BJ (cell line): ENCODE measurements around the gene EIF2D. TPM values are rescaled to one million over a fixed set of nuclear protein-coding genes. Genes with fewer than 3 reads are reported as not detected.
"Not testable (repeated sequence)": the region's sequence is repeated elsewhere in the genome, so short reads cannot be mapped to it uniquely, and the experiment has no call there.

Source experiments
- CTCF ChIA-PET: fragments of 350-600 bp; formaldehyde crosslinking; extraction: SDS; loops from one replicate; lab custom pipeline; 2021; ENCODE audit warnings: antibody characterized with exemption, inconsistent platforms; lab: Yijun Ruan, JAX
- POLR2A ChIA-PET: fragments of 300-600 bp; sonication (Branson Sonifier 250); formaldehyde crosslinking; extraction: SDS; loops from one replicate; lab custom pipeline; 2021; ENCODE audit warnings: antibody characterized with exemption; lab: Charles Lee
- DNase-seq: peaks from one replicate; pipeline ENCODE4 v3.0.0-alpha.2; 2011; ENCODE audit warnings: low read depth
- H3K27me3 ChIP-seq: 2 replicates; pipeline ENCODE4 v1.6.0; 2011; ENCODE audit warnings: low read length; ENCODE audit not compliant: control insufficient read depth, insufficient read depth
- H3K36me3 ChIP-seq: 2 replicates; pipeline ENCODE4 v1.5.1; 2011; ENCODE audit warnings: low read length; ENCODE audit not compliant: control insufficient read depth, insufficient read depth
- H3K4me3 ChIP-seq: 2 replicates; pipeline ENCODE4 v1.5.1; 2011; ENCODE audit warnings: low read depth, mild to moderate bottlenecking, control low read depth, low read length
- polyA plus RNA-seq: library from polyadenylated mRNA; depleted of rRNA; stranded (reverse); fragments of >200 nt; gene quantifications from 2 replicates; pipeline ENCODE4 v1.2.3, GENCODE V29; 2011
- TF ChIP-seq, protein P1 (sequence below): IDR thresholded peaks from 2 replicates; pipeline ENCODE4 v1.5.1; 2011; ENCODE audit warnings: low read depth, mild to moderate bottlenecking, control low read depth, inconsistent platforms, low read length, moderate library complexity; ENCODE audit not compliant: insufficient read depth

EIF2D gene
- polyA plus RNA-seq, 1 experiment, result 97.4 TPM

DNA sequence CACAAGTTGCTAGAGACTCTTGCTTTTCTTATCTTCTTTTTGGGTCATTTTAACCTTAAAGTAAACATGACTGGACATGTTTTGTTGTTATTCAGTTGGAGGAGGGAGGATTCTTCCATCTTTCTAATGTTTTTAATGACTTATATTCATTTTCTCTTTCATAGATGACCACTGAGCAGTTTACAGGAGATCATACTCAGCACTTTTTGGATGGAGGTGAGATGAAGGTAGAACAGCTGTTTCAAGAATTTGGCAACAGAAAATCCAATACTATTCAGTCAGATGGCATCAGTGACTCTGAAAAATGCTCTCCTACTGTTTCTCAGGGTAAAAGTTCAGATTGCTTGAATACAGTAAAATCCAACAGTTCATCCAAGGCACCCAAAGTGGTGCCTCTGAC, 35.0 kb upstream of the EIF2D start:
- ChIA-PET POLR2A (interaction anchor here (0.6 kb wide), 1 partner anchor 257 kb away, joined by 4 read pairs; no protein-coding TSS in a partner anchor), CTCF (interaction anchor here (2.3 to 5.8 kb wide), 3 partner anchors 12 to 17 kb away, joined by 9 to 44 read pairs (median 31); no protein-coding TSS in a partner anchor)
- TF ChIP-seq, protein P1, sequence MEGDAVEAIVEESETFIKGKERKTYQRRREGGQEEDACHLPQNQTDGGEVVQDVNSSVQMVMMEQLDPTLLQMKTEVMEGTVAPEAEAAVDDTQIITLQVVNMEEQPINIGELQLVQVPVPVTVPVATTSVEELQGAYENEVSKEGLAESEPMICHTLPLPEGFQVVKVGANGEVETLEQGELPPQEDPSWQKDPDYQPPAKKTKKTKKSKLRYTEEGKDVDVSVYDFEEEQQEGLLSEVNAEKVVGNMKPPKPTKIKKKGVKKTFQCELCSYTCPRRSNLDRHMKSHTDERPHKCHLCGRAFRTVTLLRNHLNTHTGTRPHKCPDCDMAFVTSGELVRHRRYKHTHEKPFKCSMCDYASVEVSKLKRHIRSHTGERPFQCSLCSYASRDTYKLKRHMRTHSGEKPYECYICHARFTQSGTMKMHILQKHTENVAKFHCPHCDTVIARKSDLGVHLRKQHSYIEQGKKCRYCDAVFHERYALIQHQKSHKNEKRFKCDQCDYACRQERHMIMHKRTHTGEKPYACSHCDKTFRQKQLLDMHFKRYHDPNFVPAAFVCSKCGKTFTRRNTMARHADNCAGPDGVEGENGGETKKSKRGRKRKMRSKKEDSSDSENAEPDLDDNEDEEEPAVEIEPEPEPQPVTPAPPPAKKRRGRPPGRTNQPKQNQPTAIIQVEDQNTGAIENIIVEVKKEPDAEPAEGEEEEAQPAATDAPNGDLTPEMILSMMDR, result no peak
- Histone ChIP-seq H3K4me3 (no peak overlapping the region), H3K27me3 (no peaks in the 10 kb centered on the region), H3K36me3 (peaks cover 6% of the 10 kb centered on the region; the same call in 1 of the 2 replicates)
- DNase-seq, result no peak

GRCh38 chr1:206646504-206646903, 34.2 kb upstream of the EIF2D start:
- no peak for DNase-seq
- ChIA-PET CTCF (interaction anchor here (3.0 to 5.8 kb wide), 2 partner anchors 12 to 18 kb away, joined by 17 to 44 read pairs; no protein-coding TSS in a partner anchor), POLR2A (no interaction called here)
- no peaks in the 10 kb centered on the region for H3K27me3 ChIP-seq
- peaks cover 6% of the 10 kb centered on the region; the same call in 1 of the 2 replicates for H3K36me3 ChIP-seq
- H3K4me3 ChIP-seq, result no peak overlapping the region
- TF ChIP-seq, protein P1, result no peak

DNA sequence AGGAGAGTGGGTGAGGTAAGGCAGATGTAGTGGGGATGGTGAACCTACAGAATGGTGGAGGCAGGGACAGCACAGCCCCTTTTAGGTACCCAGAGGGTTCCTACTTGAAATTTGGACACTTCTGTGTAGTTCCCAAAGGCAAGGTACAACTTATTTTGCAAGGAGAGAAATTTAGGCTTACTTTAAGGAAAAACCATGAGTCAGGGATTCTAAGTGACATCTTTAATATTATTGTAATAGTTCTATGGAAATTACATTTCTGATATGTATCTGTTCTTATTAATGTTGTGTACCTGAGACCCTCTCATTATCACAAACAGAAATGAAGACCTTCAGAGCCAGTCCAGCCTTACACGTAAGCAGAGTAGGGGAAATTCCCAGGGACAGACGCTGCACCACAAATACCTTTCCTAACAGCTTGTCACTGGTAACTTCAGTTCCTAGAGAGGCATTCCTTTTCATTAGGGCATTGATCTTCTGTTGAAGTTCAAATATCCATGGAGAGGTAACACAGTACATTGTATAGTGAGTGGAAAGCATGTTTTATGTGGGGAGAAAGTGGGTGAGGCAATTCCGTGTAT, 30.9 kb upstream of the EIF2D start:
- Histone ChIP-seq H3K36me3 (peaks cover 4% of the 10 kb centered on the region; the same call in 1 of the 2 replicates), H3K27me3 (no peaks in the 10 kb centered on the region), H3K4me3 (no peak overlapping the region)
- ChIA-PET CTCF (interaction anchor here (1.0 kb wide), 1 partner anchor 8 kb away, joined by 3 read pairs; the partner anchor contains the start of gene DYRK3), POLR2A (no interaction called here)
- DNase-seq, result no peak
- TF ChIP-seq, protein P1, result no peak

DNA sequence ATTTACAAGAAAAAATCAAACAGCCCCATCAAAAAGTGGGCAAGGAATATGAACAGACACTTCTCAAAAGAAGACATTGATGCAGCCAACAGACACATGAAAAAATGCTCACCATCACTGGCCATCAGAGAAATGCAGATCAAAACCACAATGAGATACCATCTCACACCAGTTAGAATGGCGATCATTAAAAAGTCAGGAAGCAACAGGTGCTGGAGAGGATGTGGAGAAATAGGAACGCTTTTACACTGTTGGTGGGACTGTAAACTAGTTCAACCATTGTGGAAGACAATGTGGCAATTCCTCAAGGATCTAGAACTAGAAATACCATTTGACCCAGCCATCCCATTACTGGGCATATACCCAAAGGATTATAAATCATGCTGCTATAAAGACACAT, 29.8 kb upstream of the EIF2D start:
- CTCF ChIA-PET, result interaction anchor here (1.2 kb wide), 1 partner anchor 22 kb away, joined by 3 read pairs; no protein-coding TSS in a partner anchor
- H3K36me3 ChIP-seq, H3K4me3 ChIP-seq, DNase-seq, H3K27me3 ChIP-seq, POLR2A ChIA-PET: not testable (repeated sequence)

GRCh38 chr1:206637605-206638004, 25.3 kb upstream of the EIF2D start:
- ChIA-PET CTCF (interaction anchor here (1.0 to 7.4 kb wide), 4 partner anchors 20 to 31 kb away, joined by 3 to 130 read pairs (median 7); no protein-coding TSS in a partner anchor), POLR2A (no interaction called here)
- Histone ChIP-seq H3K27me3 (no peaks in the 10 kb centered on the region), H3K4me3 (no peak overlapping the region), H3K36me3 (no peaks in the 10 kb centered on the region)
- TF ChIP-seq, protein P1, result no peak
- no peak for DNase-seq
